NCI-H446 (cell line): ENCODE results near the gene TWIST2.

Experiments used
- DNase-seq, 2 experiments: peaks; one replicate each; lab custom pipeline; 2025; lab: John Stamatoyannopoulos, UW

The TWIST2 gene

GRCh38 chr2:238872628-238873380 lies 24.9 kb downstream of the TWIST2 start:
- DNase-seq, result no peak

- DNase-seq, result no peak
Observed at GRCh38 chr2:238873381-238873801, 25.5 kb downstream of the TWIST2 start.

GRCh38 chr2:238873841-238874240 lies 26.0 kb downstream of the TWIST2 start:
- no peak for DNase-seq

- DNase-seq, result no peak
Observed at GRCh38 chr2:238874330-238875050, 26.6 kb downstream of the TWIST2 start.

- DNase-seq, result no peak
Observed at GRCh38 chr2:238875101-238875470, 27.2 kb downstream of the TWIST2 start.

- no peak for DNase-seq
Observed at GRCh38 chr2:238875471-238876231, 27.8 kb downstream of the TWIST2 start.

GRCh38 chr2:238876232-238876630 lies 28.3 kb downstream of the TWIST2 start:
- DNase-seq, result no peak

GRCh38 chr2:238878051-238878735 lies 30.3 kb downstream of the TWIST2 start:
- DNase-seq, result no peak

- DNase-seq, result no peak
Observed at GRCh38 chr2:238879043-238879442, 31.2 kb downstream of the TWIST2 start.

GRCh38 chr2:238879621-238880377 lies 31.9 kb downstream of the TWIST2 start:
- no peak for DNase-seq

GRCh38 chr2:238881353-238882081 lies 33.6 kb downstream of the TWIST2 start:
- no peak for DNase-seq

GRCh38 chr2:238882082-238882755 lies 34.3 kb downstream of the TWIST2 start:
- no peak for DNase-seq

GRCh38 chr2:238883421-238883901 lies 35.6 kb downstream of the TWIST2 start:
- DNase-seq, result no peak

- no peak for DNase-seq
Observed at GRCh38 chr2:238884122-238884811, 36.4 kb downstream of the TWIST2 start.

- no peak for DNase-seq
Observed at GRCh38 chr2:238884812-238885408, 37.0 kb downstream of the TWIST2 start.

GRCh38 chr2:238886453-238887094 lies 38.7 kb downstream of the TWIST2 start:
- DNase-seq, result no peak

GRCh38 chr2:238887616-238888015 lies 39.7 kb downstream of the TWIST2 start:
- no peak for DNase-seq

GRCh38 chr2:238888781-238889180 lies 40.9 kb downstream of the TWIST2 start:
- DNase-seq, result no peak
